CD4-positive, alpha-beta T cell (primary cell): ENCODE data around the gene HINFP. TPM values are rescaled to one million over a fixed set of nuclear protein-coding genes. Genes with fewer than 3 reads are reported as not detected.
A peak's percentile ranks its signal among the peaks of the same experiment; 100 is the strongest.

Source experiments
- ATAC-seq: fragments of 200-7000 bp; cut with Tn5 transposase; one replicate; pipeline ENCODE4 v1.10.0; 2022; ENCODE audit warnings: mild to moderate bottlenecking; ENCODE audit not compliant: poor library complexity
- CTCF ChIA-PET: fragments of 350-600 bp; sonication (Branson Sonifier 250); formaldehyde crosslinking; loops from one replicate; lab custom pipeline; 2021; ENCODE audit warnings: antibody characterized with exemption, inconsistent platforms; lab: Charles Lee
- POLR2A ChIA-PET: fragments of 350-600 bp; sonication (Branson Sonifier 250); formaldehyde crosslinking; loops from one replicate; lab custom pipeline; 2021; ENCODE audit warnings: antibody characterized with exemption, inconsistent platforms; lab: Charles Lee
- DNase-seq, 14 experiments: peaks; one replicate each; pipeline ENCODE4 v3.0.0-alpha.2; 2013 to 2020; ENCODE audit warnings: mixed read lengths in 2 of 14
- H3K27ac ChIP-seq, 2 donors: one replicate each; pipeline versions ENCODE4 v1.5.1 to v1.7.0; 2013; ENCODE audit warnings: low read length in 2 of 2, low read depth in 1 of 2, mild to moderate bottlenecking in 1 of 2
- H3K27me3 ChIP-seq, 2 experiments: 1 replicate in 1 of 2; 2 replicates in 1 of 2; pipeline versions ENCODE4 v1.6.1 to v1.7.0; 2013; ENCODE audit warnings: low read length in 2 of 2, control low read depth in 1 of 2, mild to moderate bottlenecking in 1 of 2, moderate library complexity in 1 of 2; ENCODE audit not compliant: insufficient read depth in 2 of 2, control insufficient read depth in 1 of 2
- H3K36me3 ChIP-seq: one replicate; pipeline ENCODE4 v1.6.1; 2013; ENCODE audit warnings: low read length, control low read depth; ENCODE audit not compliant: insufficient read depth
- H3K4me1 ChIP-seq: one replicate; pipeline ENCODE4 v1.6.1; 2013; ENCODE audit warnings: low read length, control low read depth; ENCODE audit not compliant: insufficient read depth
- H3K4me3 ChIP-seq: one replicate; pipeline ENCODE4 v1.5.1; 2013; ENCODE audit warnings: mild to moderate bottlenecking, low read length, moderate library complexity
- H3K9me3 ChIP-seq, 2 experiments: 1 replicate in 1 of 2; 2 replicates in 1 of 2; pipeline versions ENCODE4 v1.6.1 to v1.7.0; 2013; ENCODE audit warnings: low read length in 2 of 2, mild to moderate bottlenecking in 2 of 2, control low read depth in 1 of 2, moderate library complexity in 1 of 2; ENCODE audit not compliant: control insufficient read depth in 1 of 2, insufficient read depth in 1 of 2
- H3K27ac Mint-ChIP-seq: one replicate; pipeline ENCODE4 v1.8.0; 2020; ENCODE audit warnings: mixed read lengths
- H3K27me3 Mint-ChIP-seq: one replicate; pipeline ENCODE4 v1.8.0; 2021; ENCODE audit warnings: mixed read lengths
- H3K36me3 Mint-ChIP-seq: one replicate; pipeline ENCODE4 v1.8.0; 2021; ENCODE audit warnings: low read depth, mixed read lengths
- H3K4me1 Mint-ChIP-seq: one replicate; pipeline ENCODE4 v1.8.0; 2021; ENCODE audit warnings: low read depth, mixed read lengths
- H3K4me3 Mint-ChIP-seq: one replicate; pipeline ENCODE4 v1.8.0; 2020; ENCODE audit warnings: mild to moderate bottlenecking, mixed read lengths
- H3K9me3 Mint-ChIP-seq: one replicate; pipeline ENCODE4 v1.8.0; 2020; ENCODE audit warnings: mixed read lengths
- intact Hi-C, 2 experiments: fragments of 100-400 bp; cut with DNase I in 1 of 2; cut with micrococcal nuclease in 1 of 2; formaldehyde crosslinking; loops; one replicate each; pipeline versions ENCODE4 v1.15.1 to v1.9.0; 2023 to 2025; cut with DNase I, micrococcal nuclease
- total RNA-seq, 174 experiments: library from RNA in 2 of 174; stranded (reverse) in 2 of 174; gene quantifications; one replicate each; pipeline ENCODE4 v1.2.3 and lab custom pipeline; 2021 to 2026
- TF ChIP-seq, protein P1 (sequence below): fragments of 200-600 bp; IDR thresholded peaks from one replicate; pipeline ENCODE4 v1.8.0; 2022; ENCODE audit warnings: antibody characterized with exemption, mild to moderate bottlenecking

Gene HINFP
- total RNA-seq, 2 experiments from 2014 or later, result 17.6 to 20.5 TPM

DNA sequence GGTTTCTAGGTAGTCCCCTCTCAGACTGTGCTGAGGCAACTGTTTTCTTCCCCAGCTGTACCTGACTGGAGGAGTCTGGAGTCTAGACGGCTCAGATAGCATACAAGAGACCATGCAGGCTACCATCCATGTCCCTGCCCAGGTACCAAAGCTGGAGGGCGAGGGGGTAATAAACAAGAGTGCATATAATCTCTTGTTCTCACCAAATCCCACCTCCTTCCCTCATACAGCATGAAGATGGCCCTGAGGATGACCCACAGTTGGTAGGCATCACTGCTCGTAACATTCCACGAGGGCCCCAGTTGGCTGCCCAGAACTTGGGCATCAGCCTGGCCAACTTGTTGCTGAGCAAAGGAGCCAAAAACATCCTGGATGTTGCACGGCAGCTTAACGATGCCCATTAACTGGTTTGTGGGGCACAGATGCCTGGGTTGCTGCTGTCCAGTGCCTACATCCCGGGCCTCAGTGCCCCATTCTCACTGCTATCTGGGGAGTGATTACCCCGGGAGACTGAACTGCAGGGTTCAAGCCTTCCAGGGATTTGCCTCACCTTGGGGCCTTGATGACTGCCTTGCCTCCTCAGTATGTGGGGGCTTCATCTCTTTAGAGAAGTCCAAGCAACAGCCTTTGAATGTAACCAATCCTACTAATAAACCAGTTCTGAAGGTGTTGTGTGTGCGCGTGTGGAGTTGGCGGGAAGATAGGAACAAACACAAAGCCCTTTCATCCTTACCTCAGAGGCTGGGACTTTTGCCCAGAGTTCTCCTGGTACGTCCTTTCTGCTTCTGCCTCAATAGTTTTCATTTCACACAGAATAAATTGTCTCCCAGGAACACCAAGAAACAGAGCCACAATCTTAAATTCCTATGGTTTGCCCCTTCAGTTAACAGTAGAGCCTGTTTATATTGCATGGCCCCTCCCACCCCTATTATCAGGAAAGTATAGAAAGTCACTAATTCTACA, 28.2 kb upstream of the HINFP start:
- Histone ChIP-seq H3K4me3 (peak overlapping the region; percentile 86), H3K4me1 (peaks cover 39% of the 10 kb centered on the region), H3K36me3 (peaks cover 19% of the 10 kb centered on the region), H3K9me3 (no peaks in the 10 kb centered on the region), H3K27me3 (no peaks in the 10 kb centered on the region), H3K27ac (no peak overlapping the region)
- DNase-seq, result no peak
- peak overlapping the region; percentile 79 for H3K4me3 Mint-ChIP-seq
- ChIA-PET POLR2A (interaction anchor here (1.0 to 2.9 kb wide), 12 partner anchors 8 to 76 kb away, joined by 3 to 60 read pairs (median 8); partner anchors contain the start of genes C2CD2L, HMBS, HYOU1 and NLRX1), CTCF (no interaction called here)
- H3K9me3 Mint-ChIP-seq, result no peaks in the 10 kb centered on the region
- H3K4me1 Mint-ChIP-seq, result peaks cover 25% of the 10 kb centered on the region
- intact Hi-C loops, result no loop called here
- peak overlapping the region; percentile 68 for H3K27ac Mint-ChIP-seq
- H3K27me3 Mint-ChIP-seq, result no peaks in the 10 kb centered on the region
- ATAC-seq, result no peak
- peaks cover 32% of the 10 kb centered on the region for H3K36me3 Mint-ChIP-seq
- TF ChIP-seq, protein P1, sequence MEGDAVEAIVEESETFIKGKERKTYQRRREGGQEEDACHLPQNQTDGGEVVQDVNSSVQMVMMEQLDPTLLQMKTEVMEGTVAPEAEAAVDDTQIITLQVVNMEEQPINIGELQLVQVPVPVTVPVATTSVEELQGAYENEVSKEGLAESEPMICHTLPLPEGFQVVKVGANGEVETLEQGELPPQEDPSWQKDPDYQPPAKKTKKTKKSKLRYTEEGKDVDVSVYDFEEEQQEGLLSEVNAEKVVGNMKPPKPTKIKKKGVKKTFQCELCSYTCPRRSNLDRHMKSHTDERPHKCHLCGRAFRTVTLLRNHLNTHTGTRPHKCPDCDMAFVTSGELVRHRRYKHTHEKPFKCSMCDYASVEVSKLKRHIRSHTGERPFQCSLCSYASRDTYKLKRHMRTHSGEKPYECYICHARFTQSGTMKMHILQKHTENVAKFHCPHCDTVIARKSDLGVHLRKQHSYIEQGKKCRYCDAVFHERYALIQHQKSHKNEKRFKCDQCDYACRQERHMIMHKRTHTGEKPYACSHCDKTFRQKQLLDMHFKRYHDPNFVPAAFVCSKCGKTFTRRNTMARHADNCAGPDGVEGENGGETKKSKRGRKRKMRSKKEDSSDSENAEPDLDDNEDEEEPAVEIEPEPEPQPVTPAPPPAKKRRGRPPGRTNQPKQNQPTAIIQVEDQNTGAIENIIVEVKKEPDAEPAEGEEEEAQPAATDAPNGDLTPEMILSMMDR, result no peak

DNA sequence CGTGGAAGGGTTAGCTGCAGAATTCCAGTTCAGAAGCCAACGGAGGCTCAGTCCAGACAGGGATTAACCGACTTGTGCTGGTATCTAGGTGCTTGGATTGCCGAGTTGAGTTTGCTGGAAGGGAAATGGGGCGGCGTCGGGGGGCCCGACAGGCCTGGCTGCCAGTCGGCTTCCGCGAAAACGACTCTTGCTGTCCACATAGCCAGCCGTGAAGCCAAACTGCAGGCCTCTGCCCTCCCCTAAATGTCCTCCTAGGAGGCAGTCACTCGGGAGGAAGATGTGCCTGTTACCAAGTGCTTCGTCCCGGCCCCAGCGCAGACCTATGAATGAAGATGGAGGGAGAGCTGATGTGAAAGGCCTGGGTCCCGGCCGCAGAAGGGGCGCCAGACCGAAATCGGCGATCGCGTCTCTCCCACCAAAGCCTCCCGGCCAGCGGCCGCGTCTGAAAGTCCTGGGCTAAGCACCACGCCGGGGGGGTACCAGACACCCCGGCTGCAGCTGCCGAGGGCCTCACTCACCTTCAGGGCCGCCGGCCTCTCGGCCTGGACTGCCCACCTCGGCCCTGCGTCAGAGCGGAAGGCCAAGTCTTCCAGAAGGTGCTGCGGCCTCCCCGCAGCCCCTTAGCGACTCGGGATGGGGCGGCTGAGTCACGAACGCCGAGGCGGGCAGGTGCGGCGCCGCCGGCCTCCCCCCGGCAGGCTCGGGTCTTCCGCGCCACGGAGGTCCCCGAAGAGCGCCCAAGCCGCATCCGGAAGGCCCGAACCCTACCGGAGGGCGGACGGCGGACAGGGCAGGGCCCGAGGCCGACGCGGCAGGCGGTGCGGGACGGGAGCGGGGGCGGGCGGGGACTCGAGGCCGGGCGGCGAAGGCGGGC, 27.2 kb upstream of the HINFP start:
- peak overlapping the region; percentile 86 for H3K4me3 ChIP-seq
- H3K27ac Mint-ChIP-seq, result peak overlapping the region; percentile 68

More for the DNA sequence above, 27.2 kb upstream of the HINFP start:
- Mint-ChIP-seq H3K4me1 (peaks cover 31% of the 10 kb centered on the region), H3K9me3 (no peaks in the 10 kb centered on the region), H3K27me3 (no peaks in the 10 kb centered on the region), H3K4me3 (peak overlapping the region; percentile 79), H3K36me3 (peaks cover 42% of the 10 kb centered on the region)
- intact Hi-C loops, result loop anchor here (1.0 to 2.0 kb wide), 5 partner anchors 9 to 103 kb away; partner anchors contain the start of genes HYOU1 (in 2 of the 2), HINFP (in 1 of the 2) and SLC37A4 (in 1 of the 2)
- Histone ChIP-seq H3K9me3 (no peaks in the 10 kb centered on the region), H3K4me1 (peaks cover 39% of the 10 kb centered on the region), H3K36me3 (peaks cover 23% of the 10 kb centered on the region), H3K27ac (peak overlapping the region; percentile 50 to 62), H3K27me3 (no peaks in the 10 kb centered on the region)
- DNase-seq, result peak in 11 of 14 experiments; percentile 18 to 74 (median 52)
- TF ChIP-seq, protein P1, result no peak
- ChIA-PET POLR2A (interaction anchor here (0.6 to 3.1 kb wide), 27 partner anchors 8 to 303 kb away, joined by 3 to 60 read pairs (median 5); partner anchors contain the start of genes C2CD2L, CBL, DDX6 and HINFP), CTCF (interaction anchor here (0.9 to 2.4 kb wide), 5 partner anchors 9 to 111 kb away, joined by 3 to 8 read pairs (median 3); partner anchors contain the start of genes C2CD2L, HMBS and VPS11)
- ATAC-seq, result peak; percentile 2
